Ishikawa (cell line): ENCODE measurements around the gene HDGFL1.

Source experiments
- CEBPB ChIP-seq: IDR thresholded peaks from 2 replicates; pipeline ENCODE4 v1.6.1; 2012
- CREB1 ChIP-seq: IDR thresholded peaks from 2 replicates; pipeline ENCODE4 v1.6.1; 2012; ENCODE audit warnings: low read depth
- EGR1 ChIP-seq: IDR thresholded peaks from 2 replicates; pipeline ENCODE4 v1.6.1; 2012
- EP300 ChIP-seq: IDR thresholded peaks from 2 replicates; pipeline ENCODE4 v1.6.1; 2012; ENCODE audit warnings: borderline replicate concordance
- FOXM1 ChIP-seq: IDR thresholded peaks from 2 replicates; pipeline ENCODE4 v1.6.1; 2012; ENCODE audit warnings: low read depth, borderline replicate concordance
- NFIC ChIP-seq: IDR thresholded peaks from 2 replicates; pipeline ENCODE4 v1.6.1; 2012
- RAD21 ChIP-seq: IDR thresholded peaks from 2 replicates; pipeline ENCODE4 v1.6.1; 2012; ENCODE audit warnings: low read depth
- REST ChIP-seq: IDR thresholded peaks from 2 replicates; pipeline ENCODE4 v1.6.1; 2012; ENCODE audit warnings: low read depth, mild to moderate bottlenecking
- TAF1 ChIP-seq: IDR thresholded peaks from 2 replicates; pipeline ENCODE4 v1.6.1; 2012; ENCODE audit warnings: low read depth, mild to moderate bottlenecking
- TCF12 ChIP-seq: IDR thresholded peaks from 2 replicates; pipeline ENCODE4 v1.6.1; 2012; ENCODE audit warnings: low read depth
- TEAD4 ChIP-seq: IDR thresholded peaks from 2 replicates; pipeline ENCODE4 v1.6.1; 2012
- YY1 ChIP-seq: IDR thresholded peaks from 2 replicates; pipeline ENCODE4 v1.6.1; 2012; ENCODE audit warnings: low read depth
- ZBTB7A ChIP-seq: IDR thresholded peaks from 2 replicates; pipeline ENCODE4 v1.6.1; 2012; ENCODE audit warnings: low read depth
- TF ChIP-seq, protein P1 (sequence below): IDR thresholded peaks from 2 replicates; pipeline ENCODE4 v1.6.1; 2012
- TF ChIP-seq, protein P2 (sequence below): IDR thresholded peaks from 2 replicates; pipeline ENCODE4 v1.6.1; 2012

The HDGFL1 gene

GRCh38 chr6:22583927-22584326 lies 14.6 kb downstream of the HDGFL1 start:
- TF ChIP-seq REST (no peak), YY1 (no peak), FOXM1 (no peak), CREB1 (no peak), TEAD4 (no peak), NFIC (no peak), RAD21 (no peak), TAF1 (no peak), EP300 (no peak)
- TF ChIP-seq, protein P1, sequence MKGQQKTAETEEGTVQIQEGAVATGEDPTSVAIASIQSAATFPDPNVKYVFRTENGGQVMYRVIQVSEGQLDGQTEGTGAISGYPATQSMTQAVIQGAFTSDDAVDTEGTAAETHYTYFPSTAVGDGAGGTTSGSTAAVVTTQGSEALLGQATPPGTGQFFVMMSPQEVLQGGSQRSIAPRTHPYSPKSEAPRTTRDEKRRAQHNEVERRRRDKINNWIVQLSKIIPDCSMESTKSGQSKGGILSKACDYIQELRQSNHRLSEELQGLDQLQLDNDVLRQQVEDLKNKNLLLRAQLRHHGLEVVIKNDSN: no peak
- TF ChIP-seq, protein P2, sequence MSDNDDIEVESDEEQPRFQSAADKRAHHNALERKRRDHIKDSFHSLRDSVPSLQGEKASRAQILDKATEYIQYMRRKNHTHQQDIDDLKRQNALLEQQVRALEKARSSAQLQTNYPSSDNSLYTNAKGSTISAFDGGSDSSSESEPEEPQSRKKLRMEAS: no peak

GRCh38 chr6:22589118-22589517 lies 19.8 kb downstream of the HDGFL1 start:
- TF ChIP-seq, protein P1: no peak
- TF ChIP-seq YY1: no peak
- no peak for TF ChIP-seq TAF1
- TF ChIP-seq NFIC: no peak
- no peak for TF ChIP-seq TEAD4
- no peak for TF ChIP-seq EGR1
- no peak for TF ChIP-seq CEBPB
- TF ChIP-seq, protein P2: no peak
- TF ChIP-seq RAD21: no peak
- TF ChIP-seq TCF12: no peak
- no peak for TF ChIP-seq CREB1
- no peak for TF ChIP-seq REST

DNA sequence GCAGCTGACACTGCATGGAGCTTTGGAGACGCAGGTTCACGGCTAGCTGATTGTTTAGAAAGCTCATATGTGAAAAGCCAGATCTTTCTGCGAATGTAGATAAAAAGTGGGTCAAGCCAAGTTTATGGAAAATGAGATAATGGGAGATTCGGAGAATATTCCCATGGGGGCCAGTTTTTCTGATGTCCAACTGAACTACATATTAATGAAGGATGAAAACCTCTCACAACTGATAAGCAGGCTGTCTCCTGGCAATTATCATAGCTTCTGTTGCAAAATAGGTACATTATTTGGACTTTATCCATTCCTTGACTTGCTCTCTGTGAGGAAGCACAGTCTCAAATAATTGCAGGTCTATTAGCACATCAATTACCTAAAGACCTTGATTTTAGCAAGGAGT lies 21.1 kb downstream of the HDGFL1 start:
- TF ChIP-seq NFIC (no peak), TAF1 (no peak), FOXM1 (no peak), EGR1 (no peak), YY1 (no peak), REST (no peak), RAD21 (no peak), CEBPB (no peak), TEAD4 (no peak), TCF12 (no peak), ZBTB7A (no peak), EP300 (no peak), CREB1 (no peak)
- TF ChIP-seq, protein P1: no peak
- TF ChIP-seq, protein P2: no peak

DNA sequence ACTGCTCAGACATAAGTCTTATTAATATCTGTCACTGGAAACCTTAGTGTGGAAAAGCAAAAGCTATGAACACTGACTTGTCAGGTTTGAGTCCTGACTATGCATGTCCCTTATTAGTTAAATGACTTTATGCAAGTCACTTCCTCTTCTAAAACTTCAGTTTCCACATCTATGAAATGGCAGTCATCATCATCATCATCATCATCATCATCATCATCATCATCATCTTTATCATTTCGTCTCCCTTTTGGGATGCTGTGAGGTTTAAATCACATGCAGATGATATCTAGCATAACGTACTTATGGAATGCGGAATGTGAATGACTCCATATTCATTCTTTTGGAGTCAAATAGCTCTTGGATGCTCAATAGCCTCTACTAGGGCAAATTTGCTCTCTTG lies 24.5 kb downstream of the HDGFL1 start:
- TF ChIP-seq CEBPB: no peak
- TF ChIP-seq YY1: no peak
- TF ChIP-seq TAF1: no peak
- no peak for TF ChIP-seq RAD21
- TF ChIP-seq, protein P2: no peak
- no peak for TF ChIP-seq CREB1
- TF ChIP-seq FOXM1: no peak
- TF ChIP-seq ZBTB7A: no peak
- no peak for TF ChIP-seq EGR1
- no peak for TF ChIP-seq TCF12
- TF ChIP-seq TEAD4: no peak
- TF ChIP-seq NFIC: no peak
- no peak for TF ChIP-seq EP300
- no peak for TF ChIP-seq REST
